GM18861 (cell line): ENCODE data around the gene IFNGR1.
"Not testable (repeated sequence)": the region's sequence is repeated elsewhere in the genome, so short reads cannot be mapped to it uniquely, and the experiment has no call there.

ENCODE experiments used
- ATAC-seq: cut with Tn5 transposase; IDR thresholded peaks from one replicate; pipeline ENCODE4 v1.9.1; 2021; ENCODE audit not compliant: unreplicated experiment

The IFNGR1 gene

DNA sequence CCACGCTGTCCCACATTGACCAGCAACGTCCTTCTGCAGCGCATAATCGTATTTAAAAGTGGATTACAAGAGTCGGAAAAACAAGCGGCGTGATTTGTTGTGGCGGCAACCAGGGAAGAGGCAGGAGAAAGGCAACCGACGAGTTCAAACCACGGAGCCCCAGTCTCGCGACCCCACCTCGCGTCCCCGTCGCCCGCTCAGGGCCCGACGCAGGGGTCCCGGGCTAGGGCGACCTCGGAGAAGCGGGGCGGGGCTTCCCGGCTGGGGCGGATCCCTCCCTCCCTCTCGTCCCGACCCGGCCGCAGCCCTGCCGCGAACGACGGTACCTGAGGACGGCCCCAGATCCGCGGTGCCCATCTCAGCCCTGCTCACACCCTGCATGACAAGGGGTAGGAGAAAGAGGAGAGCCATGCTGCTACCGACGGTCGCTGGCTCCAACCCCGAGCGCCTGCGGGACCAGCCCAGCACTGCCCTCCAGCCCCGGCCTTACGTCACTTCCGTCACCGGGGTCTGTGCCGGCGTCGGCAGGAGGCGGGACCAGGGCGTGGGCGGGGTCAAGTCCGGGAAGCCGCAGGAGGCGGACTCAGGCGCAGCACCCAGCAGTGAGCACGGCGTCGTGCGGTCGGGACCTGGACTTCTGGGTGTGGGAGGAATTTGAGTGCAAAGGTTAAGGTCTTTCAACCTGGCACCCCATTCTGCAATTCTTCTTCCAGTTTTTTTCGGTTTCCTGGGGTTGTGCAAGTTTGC, at the start of gene IFNGR1:
Gene IFNGR1 (minus strand): TSS at position 469 of the 747 bp plus-strand sequence. CDS start 58 bp downstream, at position 411.
- ATAC-seq = peak; percentile 87

DNA sequence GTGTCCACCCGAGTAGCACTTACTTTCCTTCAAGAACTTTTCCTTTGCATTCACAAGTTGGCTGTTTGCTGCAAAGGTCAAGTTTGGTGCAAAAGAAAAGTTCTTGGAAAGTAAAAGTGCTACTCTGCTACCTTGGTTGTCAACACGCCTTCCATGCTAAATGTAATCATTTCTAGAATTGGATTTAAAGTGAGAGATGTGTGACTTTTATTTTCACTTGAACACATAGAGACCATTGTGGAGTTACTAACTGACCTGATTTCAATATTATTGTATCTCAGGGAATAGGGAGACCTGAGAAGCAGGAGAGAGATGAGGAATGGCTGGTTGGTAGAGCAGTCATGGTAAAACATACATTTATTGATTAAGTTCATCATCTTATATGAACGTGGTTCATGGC, 49.7 kb upstream of the IFNGR1 start:
- ATAC-seq = no peak

- no peak for ATAC-seq
These were observed 47.1 kb upstream of the IFNGR1 start for GRCh38 chr6:137266309-137266586.

- no peak for ATAC-seq
These were observed 46.5 kb upstream of the IFNGR1 start for GRCh38 chr6:137265561-137266308.

GRCh38 chr6:137264311-137265075, 45.3 kb upstream of the IFNGR1 start:
- no peak for ATAC-seq

DNA sequence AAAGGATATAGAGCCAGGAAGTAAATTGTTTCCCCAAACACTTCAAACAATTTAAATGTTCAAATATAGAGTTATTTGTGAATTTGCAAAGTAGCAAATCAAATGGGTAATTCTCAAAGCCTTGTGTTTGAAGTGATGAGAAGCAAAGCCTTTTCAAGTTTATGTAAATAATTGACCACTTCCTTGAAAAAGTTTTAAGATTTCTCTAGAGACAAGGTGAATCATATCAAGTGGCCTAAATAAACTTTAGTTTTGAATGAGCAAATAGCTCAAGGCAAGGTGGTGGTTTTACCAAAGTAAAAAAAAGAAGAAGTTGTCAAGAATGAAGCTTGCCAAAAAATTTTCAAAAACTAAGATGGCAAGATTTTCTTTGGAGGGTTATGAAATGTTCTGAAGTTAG, 42.6 kb upstream of the IFNGR1 start:
- peak; percentile 87 for ATAC-seq

DNA sequence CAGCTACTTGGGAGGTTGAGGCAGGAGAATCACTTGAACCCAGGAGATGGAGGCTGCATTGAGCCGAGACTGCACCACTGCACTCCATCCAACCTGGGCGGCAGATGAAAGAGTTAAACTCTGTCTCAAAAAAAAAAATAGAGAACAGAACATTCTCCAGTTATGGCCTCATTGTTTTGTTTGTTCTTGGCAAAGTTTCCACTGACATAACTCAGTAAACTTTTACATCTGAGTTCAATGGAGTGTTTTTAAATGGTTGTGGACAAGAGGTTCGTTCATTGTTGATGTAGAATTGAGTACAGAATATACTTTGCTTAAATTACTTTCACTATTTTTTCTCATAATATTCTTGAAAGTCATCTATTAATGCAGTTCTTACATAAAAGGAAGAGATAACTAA, 42.2 kb upstream of the IFNGR1 start:
- no peak for ATAC-seq

- no peak for ATAC-seq
These were observed 41.0 kb upstream of the IFNGR1 start for GRCh38 chr6:137260217-137260616.

DNA sequence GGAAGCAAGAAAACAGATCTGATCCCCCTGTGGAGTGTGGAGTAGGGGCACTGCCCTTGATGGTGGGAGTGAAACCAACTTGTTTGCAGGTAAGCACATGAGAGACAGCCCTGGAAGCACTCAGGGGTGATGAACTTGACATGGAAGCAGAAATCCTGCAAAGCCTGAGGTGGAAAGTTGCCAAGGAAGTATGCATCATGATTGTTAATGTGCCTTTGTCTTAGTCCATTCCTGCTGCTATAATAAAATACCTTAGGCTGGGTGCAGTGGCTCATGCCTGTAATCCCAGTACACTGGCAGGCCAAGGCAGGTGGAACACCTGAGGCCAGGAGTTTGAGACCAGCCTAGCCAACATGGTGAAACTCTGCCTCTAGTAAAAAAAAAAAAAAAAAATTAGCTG, 40.2 kb upstream of the IFNGR1 start:
- no peak for ATAC-seq

- no peak for ATAC-seq
These were observed 39.0 kb upstream of the IFNGR1 start for GRCh38 chr6:137258170-137258569.

GRCh38 chr6:137256350-137257103, 37.3 kb upstream of the IFNGR1 start:
- no peak for ATAC-seq

GRCh38 chr6:137254966-137255365, 35.8 kb upstream of the IFNGR1 start:
- ATAC-seq = no peak

DNA sequence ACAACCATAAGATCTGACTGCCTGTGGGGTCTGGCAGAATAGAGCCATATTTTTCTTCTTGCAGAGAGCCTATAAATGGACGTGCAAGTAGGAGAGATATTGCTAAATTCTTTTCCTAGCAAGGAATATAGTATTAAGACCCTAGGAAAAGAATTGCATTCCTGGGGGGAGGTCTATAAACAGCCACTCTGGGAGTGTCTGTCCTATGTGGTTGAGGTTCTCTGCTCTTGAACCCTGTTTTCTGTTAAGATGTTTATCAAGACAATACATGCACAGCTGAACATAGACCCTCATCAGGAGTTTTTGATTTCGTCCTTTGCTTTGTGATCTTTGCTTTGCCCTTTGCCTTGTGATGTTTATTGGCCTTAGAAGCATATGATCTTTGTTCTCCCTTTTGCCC, 35.2 kb upstream of the IFNGR1 start:
- not testable (repeated sequence) for ATAC-seq

DNA sequence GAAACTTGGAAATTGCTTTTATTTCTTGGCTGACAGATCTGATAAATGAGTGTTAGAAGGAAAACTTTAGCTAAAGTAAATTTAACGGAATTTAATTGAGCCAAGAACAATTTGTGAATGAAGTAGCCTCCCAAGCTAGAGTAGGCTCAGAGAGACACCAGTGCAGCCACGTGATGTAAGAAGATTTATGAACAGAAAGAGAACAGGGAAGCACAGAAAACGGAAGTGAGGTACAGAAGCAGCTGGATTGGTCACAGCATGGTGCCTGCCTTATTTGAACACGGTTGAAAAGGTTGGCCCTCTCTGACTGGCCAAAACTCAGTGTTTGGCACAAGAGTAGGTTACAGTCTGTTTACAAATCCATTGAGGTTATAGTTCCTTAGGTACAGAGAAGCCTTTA, 29.5 kb upstream of the IFNGR1 start:
- no peak for ATAC-seq

GRCh38 chr6:137247724-137248123, 28.5 kb upstream of the IFNGR1 start:
- no peak for ATAC-seq

DNA sequence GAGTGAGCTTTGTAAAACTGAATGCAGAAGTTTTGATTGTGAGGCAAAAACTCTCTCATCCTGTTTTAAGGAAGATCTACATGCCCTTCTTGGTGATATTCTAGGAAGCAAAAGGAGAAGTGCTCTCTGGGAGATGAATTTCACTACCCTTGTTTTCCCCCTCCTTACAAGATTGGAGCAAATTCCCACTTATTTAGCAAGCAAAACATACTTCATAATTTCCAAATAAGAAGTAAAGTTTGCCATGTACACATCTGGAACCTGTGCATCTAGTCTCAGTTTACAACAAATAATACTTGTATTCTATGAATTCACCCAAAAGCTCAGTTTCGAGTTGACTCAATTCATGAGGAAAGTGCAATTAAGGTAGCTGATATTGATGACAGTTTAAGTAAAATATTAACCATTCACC, 27.6 kb upstream of the IFNGR1 start:
- ATAC-seq = peak; percentile 77

GRCh38 chr6:137246164-137246563, 27.0 kb upstream of the IFNGR1 start:
- no peak for ATAC-seq

DNA sequence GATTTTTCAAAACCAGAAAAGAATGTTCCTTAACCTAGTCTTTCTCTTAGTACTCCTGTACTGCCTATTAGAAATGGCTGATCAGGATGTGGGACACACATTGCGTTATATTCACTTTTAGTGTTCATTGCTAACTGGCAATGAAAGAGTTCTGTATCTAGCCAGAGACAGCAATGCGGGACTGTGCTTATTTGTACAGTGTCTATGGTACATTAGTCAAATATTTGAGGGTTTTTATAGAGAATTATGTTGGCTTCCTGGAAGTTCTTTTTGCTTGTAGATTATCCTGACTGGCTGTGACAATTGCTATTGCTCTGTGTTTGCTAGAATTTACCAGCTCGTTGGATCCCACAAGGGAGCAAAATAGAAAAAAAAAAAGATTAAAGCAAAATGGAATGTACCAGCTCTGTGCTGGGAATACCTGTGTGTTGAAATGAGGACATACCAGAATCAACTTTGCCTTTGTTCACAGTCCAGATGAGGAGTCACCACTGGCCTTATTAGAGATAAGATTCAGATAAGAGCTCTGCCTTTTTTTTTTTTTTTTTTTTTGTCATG, 22.4 kb upstream of the IFNGR1 start:
- ATAC-seq = no peak

DNA sequence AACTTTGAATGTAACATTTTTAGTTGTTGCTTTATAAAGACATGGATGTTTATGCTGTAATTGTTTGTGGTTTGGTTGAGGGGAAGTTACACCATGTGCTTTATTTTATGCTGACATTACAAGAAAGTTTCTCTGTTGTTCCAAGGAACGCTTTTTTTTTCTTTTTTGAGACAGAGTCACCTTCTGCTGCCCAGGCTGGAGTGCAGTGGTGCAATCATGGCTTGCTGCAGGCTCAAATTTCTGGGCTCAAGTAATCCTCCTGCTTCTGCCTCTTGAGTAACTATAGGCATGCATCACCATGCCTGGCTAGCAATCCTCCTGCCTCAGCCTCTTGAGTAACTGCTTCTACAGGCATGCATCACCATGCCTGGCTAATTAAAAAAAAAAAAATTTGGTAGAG, 21.0 kb upstream of the IFNGR1 start:
- no peak for ATAC-seq

GRCh38 chr6:137237413-137238170, 18.4 kb upstream of the IFNGR1 start:
- ATAC-seq = no peak
